Upper lobe of left lung (tissue), 6 donors: ENCODE results near the gene LYST. TPM values are rescaled to one million over a fixed set of nuclear protein-coding genes. Genes with fewer than 3 reads are reported as not detected.

Experiments used
- ATAC-seq, 2 donors: fragments of 200-7000 bp; cut with Tn5 transposase; one replicate each; pipeline ENCODE4 v1.9.1; 2022; ENCODE audit warnings: mild to moderate bottlenecking in 2 of 2, moderate library complexity in 2 of 2; ENCODE audit not compliant: low FRiP score in 2 of 2
- DNase-seq, 2 donors: peaks; one replicate each; pipeline ENCODE4 v3.0.0-alpha.2; 2019 to 2020
- H3K27ac ChIP-seq, 4 donors: fragments of 200-600 bp; sonication (generic); one replicate each; pipeline ENCODE4 v1.5.1; 2016 to 2019
- H3K27me3 ChIP-seq, 4 donors: fragments of 200-600 bp; sonication (generic); one replicate each; pipeline ENCODE4 v1.5.1; 2017 to 2019
- H3K36me3 ChIP-seq, 4 donors: fragments of 200-600 bp; sonication (generic); one replicate each; pipeline ENCODE4 v1.5.1; 2016 to 2019
- H3K4me1 ChIP-seq, 4 donors: fragments of 200-600 bp; sonication (generic); one replicate each; pipeline ENCODE4 v1.5.1; 2018 to 2019
- H3K4me3 ChIP-seq, 4 donors: fragments of 200-600 bp; sonication (generic); one replicate each; pipeline ENCODE4 v1.5.1; 2017 to 2019; ENCODE audit warnings: mild to moderate bottlenecking in 2 of 4, moderate library complexity in 1 of 4
- H3K9me3 ChIP-seq, 4 donors: fragments of 200-600 bp; sonication (generic); one replicate each; pipeline ENCODE4 v1.5.1; 2018 to 2019
- EP300 ChIP-seq, 4 donors: sonication (generic); formaldehyde crosslinking; IDR thresholded peaks; one replicate each; pipeline ENCODE4 v1.5.1; 2017; ENCODE audit warnings: antibody characterized with exemption in 4 of 4, control low read depth in 2 of 4
- POLR2A ChIP-seq, 4 donors: fragments of 450-650 bp; IDR thresholded peaks; one replicate each; pipeline ENCODE4 v1.5.1; 2016 to 2017; ENCODE audit warnings: antibody characterized with exemption in 4 of 4, mild to moderate bottlenecking in 2 of 4
- POLR2AphosphoS5 ChIP-seq, 2 donors: sonication (generic); formaldehyde crosslinking; IDR thresholded peaks; one replicate each; pipeline ENCODE4 v1.5.1; 2017; ENCODE audit warnings: antibody characterized with exemption in 2 of 2
- WGBS, 2 donors: methylation state at CpG; one replicate each; pipeline ENCODE4 v1.1.5; 2017 to 2018; 5-methylcytosine and 5-hydroxymethylcytosine counted together
- small RNA-seq, 4 donors: library from RNA; depleted of rRNA; stranded (forward); fragments of <200 nt; gene quantifications; one replicate each; pipeline ENCODE3, GENCODE V24; 2016
- total RNA-seq, 6 donors: library from RNA; depleted of rRNA in 4 of 6; stranded (reverse); fragments of >200 nt in 4 of 6; gene quantifications; one replicate each; pipeline versions ENCODE4 v1.1.0 to v1.2.1, GENCODE V29; 2016 to 2021
- TF ChIP-seq, protein P1 (sequence below), 6 experiments: fragments of 450-650 bp in 4 of 6; fragments of 200-600 bp in 2 of 6; sonication (generic) in 2 of 6; IDR thresholded peaks; one replicate each; pipeline ENCODE4 v1.5.1; 2016 to 2019; ENCODE audit warnings: antibody characterized with exemption in 6 of 6
- donor health status: DM: no; HTN: no; CAD: no; lungs with moderate emphysema.
- donor health status: DM: no; HTN: yes; CAD: no; lungs with severe emphysema.

The LYST gene
- total RNA-seq, 6 donors from 2014 or later, result 34.0 to 87.0 (median 54.0) TPM

DNA sequence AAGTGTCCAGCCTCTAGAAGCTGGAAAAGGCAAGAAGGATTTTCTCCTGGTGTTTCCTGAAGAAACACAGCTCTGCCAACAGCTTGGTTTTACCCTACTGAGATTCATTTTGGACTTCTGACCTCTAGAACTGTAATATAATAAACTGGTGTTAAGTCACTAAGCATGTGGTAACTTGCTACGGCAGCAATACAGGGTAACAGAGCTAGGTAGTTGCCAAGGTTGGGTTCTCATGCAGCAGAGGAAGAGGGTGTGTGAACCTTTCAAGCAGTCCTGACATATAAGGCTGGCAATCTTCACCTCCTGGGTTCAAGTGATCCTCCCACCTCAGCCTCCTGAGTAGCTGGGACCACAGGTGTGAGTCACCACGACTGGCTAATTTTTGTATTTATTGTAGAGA lies 253.1 kb downstream of the LYST start:
- ATAC-seq (no peak), DNase-seq (no peak)
- H3K36me3 ChIP-seq, result no peaks in the 10 kb centered on the region
- WGBS, 2 donors, result 74 to 86% methylated on average over 2 of the region's 2 CpGs
- H3K27me3 ChIP-seq, result no peaks in the 10 kb centered on the region
- H3K27ac ChIP-seq, result no peak overlapping the region
- H3K4me1 ChIP-seq, result no peaks in the 10 kb centered on the region
- H3K4me3 ChIP-seq, result no peak overlapping the region
- no peaks in the 10 kb centered on the region for H3K9me3 ChIP-seq
- TF ChIP-seq, protein P1, sequence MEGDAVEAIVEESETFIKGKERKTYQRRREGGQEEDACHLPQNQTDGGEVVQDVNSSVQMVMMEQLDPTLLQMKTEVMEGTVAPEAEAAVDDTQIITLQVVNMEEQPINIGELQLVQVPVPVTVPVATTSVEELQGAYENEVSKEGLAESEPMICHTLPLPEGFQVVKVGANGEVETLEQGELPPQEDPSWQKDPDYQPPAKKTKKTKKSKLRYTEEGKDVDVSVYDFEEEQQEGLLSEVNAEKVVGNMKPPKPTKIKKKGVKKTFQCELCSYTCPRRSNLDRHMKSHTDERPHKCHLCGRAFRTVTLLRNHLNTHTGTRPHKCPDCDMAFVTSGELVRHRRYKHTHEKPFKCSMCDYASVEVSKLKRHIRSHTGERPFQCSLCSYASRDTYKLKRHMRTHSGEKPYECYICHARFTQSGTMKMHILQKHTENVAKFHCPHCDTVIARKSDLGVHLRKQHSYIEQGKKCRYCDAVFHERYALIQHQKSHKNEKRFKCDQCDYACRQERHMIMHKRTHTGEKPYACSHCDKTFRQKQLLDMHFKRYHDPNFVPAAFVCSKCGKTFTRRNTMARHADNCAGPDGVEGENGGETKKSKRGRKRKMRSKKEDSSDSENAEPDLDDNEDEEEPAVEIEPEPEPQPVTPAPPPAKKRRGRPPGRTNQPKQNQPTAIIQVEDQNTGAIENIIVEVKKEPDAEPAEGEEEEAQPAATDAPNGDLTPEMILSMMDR (IDR thresholded peaks at IDR 0.05), result no peak
- no peak for TF ChIP-seq POLR2A (IDR thresholded peaks at IDR 0.05)
- TF ChIP-seq POLR2AphosphoS5 (IDR thresholded peaks at IDR 0.05), result no peak
- no peak for TF ChIP-seq EP300 (IDR thresholded peaks at IDR 0.05)

DNA sequence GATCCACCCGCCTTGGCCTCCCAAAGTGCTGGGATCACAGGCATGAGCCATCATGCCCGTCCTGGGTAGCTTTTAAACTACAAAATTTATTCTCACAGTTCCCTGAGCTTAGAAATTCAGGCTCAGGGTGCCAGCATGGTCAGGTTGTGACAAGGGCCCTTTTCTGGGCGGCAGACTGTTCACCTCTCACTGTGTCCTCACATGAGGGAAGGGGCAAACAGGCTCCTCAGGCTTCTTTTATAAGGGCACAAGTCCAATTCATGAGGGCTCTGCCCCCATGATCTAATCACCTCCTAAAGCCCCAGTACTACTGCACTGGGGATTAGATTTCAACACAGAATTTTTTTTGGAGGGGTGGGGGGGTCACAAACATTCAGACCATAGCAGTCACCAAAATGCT lies 253.9 kb downstream of the LYST start:
- H3K27me3 ChIP-seq, result no peaks in the 10 kb centered on the region
- ATAC-seq, result no peak
- H3K9me3 ChIP-seq, result no peaks in the 10 kb centered on the region
- no peak overlapping the region for H3K27ac ChIP-seq
- no peaks in the 10 kb centered on the region for H3K4me1 ChIP-seq
- 82 to 87% methylated on average over 3 of the region's 3 CpGs for WGBS, 2 donors
- TF ChIP-seq POLR2AphosphoS5 (IDR thresholded peaks at IDR 0.05) (no peak), POLR2A (IDR thresholded peaks at IDR 0.05) (no peak), EP300 (IDR thresholded peaks at IDR 0.05) (no peak)
- TF ChIP-seq, protein P1 (IDR thresholded peaks at IDR 0.05), result no peak
- H3K4me3 ChIP-seq, result no peak overlapping the region
- H3K36me3 ChIP-seq, result no peaks in the 10 kb centered on the region
- no peak for DNase-seq

Small RNA genes within 50 kb of the gene (small RNA-seq; reads per million reads assigned to genes)
- gene MIR1537, result 0 to 0.22 (median 0) reads per million in 4 donors
- gene RNU6-968P, result 0 reads per million in 4 donors

Other genes starting within 250 kb of the LYST start
- gene GNG4, start 217.1 kb downstream of the LYST start, total RNA-seq, result under 1 TPM in 1 of 6 donors, not detected in 5; 0.20 TPM
- 10 to 100 TPM; 26.8 to 81.1 (median 46.1) TPM for gene NID1, start 198.2 kb upstream of the LYST start, total RNA-seq